ENCODE measurements around the gene PBXIP1. TPM values are rescaled to one million over a fixed set of nuclear protein-coding genes. Genes with fewer than 3 reads are reported as not detected.

Gene PBXIP1
- total and polyA plus RNA-seq, 10 of the 15 experiments (the other 5 are each of a cell fraction or from before 2014, with no cell fraction given): 0.63 to 25.6 (median 15.4) TPM

GRCh38 chr1:154957091-154957657 lies 1.3 kb upstream of the PBXIP1 start:
- H2AFZ ChIP-seq (ENCODE audit: control insufficient read depth, low read depth, low read length): no peak overlapping the region
- no peaks in the 10 kb centered on the region for H3K9me3 ChIP-seq (replicated peaks; ENCODE audit: control insufficient read depth, insufficient read depth, low read length)
- H3K27ac ChIP-seq (ENCODE audit: control insufficient read depth, insufficient read depth): no peak overlapping the region
- H3K79me2 ChIP-seq (ENCODE audit: control insufficient read depth, insufficient read depth, low read length): peaks cover 30% of the 10 kb centered on the region
- no peaks in the 10 kb centered on the region for H4K20me1 ChIP-seq (ENCODE audit: control insufficient read depth, insufficient read depth)
- BruUV-seq (replicated peaks): no TSS peak
- peaks cover 3 to 5% of the 10 kb centered on the region in 2 experiments; a peak in 2 of 4 replicates for H3K36me3 ChIP-seq (ENCODE audit: control insufficient read depth in 2 of 2, insufficient read depth in 2 of 2, low read length in 1 of 2)
- H3K9ac ChIP-seq (ENCODE audit: control insufficient read depth, insufficient read depth, low read length): no peak overlapping the region
- ChIA-PET CTCF (interaction anchor here (2.7 kb wide), 1 partner anchor 26 kb away, joined by 10 read pairs; the partner anchor contains the start of gene FLAD1), SMC1A (ENCODE audit: uncharacterized antibody, unreplicated experiment) (no interaction called here), POLR2A (interaction anchor here (2.5 to 12.3 kb wide), 2 partner anchors 16 to 38 kb away, joined by 10 to 140 read pairs; partner anchors contain the start of genes CKS1B and SHC1), RAD21 (ENCODE audit: unreplicated experiment) (interaction anchor here (1.7 to 2.6 kb wide), 2 partner anchors 16 to 105 kb away, joined by 6 to 10 read pairs; no protein-coding TSS in a partner anchor)
- no peaks in the 10 kb centered on the region for H3K27me3 ChIP-seq (replicated peaks in 1 of 2; ENCODE audit: control insufficient read depth in 2 of 2, insufficient read depth in 2 of 2, low read length in 1 of 2)
- H3K4me1 ChIP-seq (ENCODE audit: control insufficient read depth, insufficient read depth, low read length): peaks cover 27% of the 10 kb centered on the region
- no peak for DNase-seq (ENCODE audit: low read depth, low spot score)
- FAIRE-seq: no peak
- no peak for ATAC-seq
- in situ Hi-C loops (cut with MboI) (no loop called here), intact Hi-C loops (cut with micrococcal nuclease; ENCODE audit: unreplicated experiment) (no loop called here)
- no peak overlapping the region for H3K4me2 ChIP-seq (ENCODE audit: control insufficient read depth, insufficient read depth)
- H3K4me3 ChIP-seq: no peak overlapping the region
- WGBS (ENCODE audit: insufficient coverage, insufficient replicate concordance, low lambda C conversion rate, missing lambda C conversion rate): 82% methylated on average over 9 of the region's 9 CpGs
- TF ChIP-seq POLR2A (IDR thresholded peaks at IDR 0.05; ENCODE audit: low read depth, low read length): no peak
- no peak for TF ChIP-seq NFIC (IDR thresholded peaks at IDR 0.05; ENCODE audit: low read depth, low read length)
- TF ChIP-seq ZBTB11 (CRISPR knock-in tag; IDR thresholded peaks at IDR 0.05): no peak
- TF ChIP-seq ZBTB40 (IDR thresholded peaks at IDR 0.05; ENCODE audit: borderline replicate concordance): no peak
- no peak for TF ChIP-seq NKRF (conservative IDR thresholded peaks at IDR 0.05)
- TF ChIP-seq E2F4 (IDR thresholded peaks at IDR 0.05; ENCODE audit: low read depth, low read length): no peak
- TF ChIP-seq RB1 (IDR thresholded peaks at IDR 0.05; ENCODE audit: borderline replicate concordance): no peak
- TF ChIP-seq PKNOX1 (IDR thresholded peaks at IDR 0.05): no peak
- no peak for TF ChIP-seq RELB (IDR thresholded peaks at IDR 0.05; ENCODE audit: low read depth)
